Uterus (tissue), 2 donors: ENCODE measurements around the gene WASF1.

Experiments used
- POLR2A ChIP-seq, 2 donors: fragments of 450-650 bp; IDR thresholded peaks; one replicate each; pipeline ENCODE4 v1.6.1; 2016; ENCODE audit warnings: antibody characterized with exemption in 2 of 2, mild to moderate bottlenecking in 1 of 2, moderate library complexity in 1 of 2
- TF ChIP-seq, protein P1 (sequence below), 4 experiments: fragments of 200-600 bp in 2 of 4; fragments of 450-650 bp in 2 of 4; sonication (generic) in 2 of 4; IDR thresholded peaks; one replicate each; pipeline ENCODE4 v1.5.1; 2016 to 2019; ENCODE audit warnings: antibody characterized with exemption in 4 of 4, mild to moderate bottlenecking in 2 of 4, moderate library complexity in 1 of 4

GRCh38 chr6:110226261-110226660 lies 46.8 kb upstream of the WASF1 start:
- TF ChIP-seq, protein P1, sequence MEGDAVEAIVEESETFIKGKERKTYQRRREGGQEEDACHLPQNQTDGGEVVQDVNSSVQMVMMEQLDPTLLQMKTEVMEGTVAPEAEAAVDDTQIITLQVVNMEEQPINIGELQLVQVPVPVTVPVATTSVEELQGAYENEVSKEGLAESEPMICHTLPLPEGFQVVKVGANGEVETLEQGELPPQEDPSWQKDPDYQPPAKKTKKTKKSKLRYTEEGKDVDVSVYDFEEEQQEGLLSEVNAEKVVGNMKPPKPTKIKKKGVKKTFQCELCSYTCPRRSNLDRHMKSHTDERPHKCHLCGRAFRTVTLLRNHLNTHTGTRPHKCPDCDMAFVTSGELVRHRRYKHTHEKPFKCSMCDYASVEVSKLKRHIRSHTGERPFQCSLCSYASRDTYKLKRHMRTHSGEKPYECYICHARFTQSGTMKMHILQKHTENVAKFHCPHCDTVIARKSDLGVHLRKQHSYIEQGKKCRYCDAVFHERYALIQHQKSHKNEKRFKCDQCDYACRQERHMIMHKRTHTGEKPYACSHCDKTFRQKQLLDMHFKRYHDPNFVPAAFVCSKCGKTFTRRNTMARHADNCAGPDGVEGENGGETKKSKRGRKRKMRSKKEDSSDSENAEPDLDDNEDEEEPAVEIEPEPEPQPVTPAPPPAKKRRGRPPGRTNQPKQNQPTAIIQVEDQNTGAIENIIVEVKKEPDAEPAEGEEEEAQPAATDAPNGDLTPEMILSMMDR (IDR thresholded peaks at IDR 0.05): no peak
- no peak for TF ChIP-seq POLR2A (IDR thresholded peaks at IDR 0.05)
